GM15510 (cell line): ENCODE measurements around the gene PRXL2C.

Experiments
- POLR2A ChIP-seq: IDR thresholded peaks from 3 replicates; pipeline ENCODE4 v1.6.1; 2011; ENCODE audit warnings: borderline replicate concordance; ENCODE audit not compliant: insufficient read length; ENCODE audit errors: extremely low read depth

The PRXL2C gene

DNA sequence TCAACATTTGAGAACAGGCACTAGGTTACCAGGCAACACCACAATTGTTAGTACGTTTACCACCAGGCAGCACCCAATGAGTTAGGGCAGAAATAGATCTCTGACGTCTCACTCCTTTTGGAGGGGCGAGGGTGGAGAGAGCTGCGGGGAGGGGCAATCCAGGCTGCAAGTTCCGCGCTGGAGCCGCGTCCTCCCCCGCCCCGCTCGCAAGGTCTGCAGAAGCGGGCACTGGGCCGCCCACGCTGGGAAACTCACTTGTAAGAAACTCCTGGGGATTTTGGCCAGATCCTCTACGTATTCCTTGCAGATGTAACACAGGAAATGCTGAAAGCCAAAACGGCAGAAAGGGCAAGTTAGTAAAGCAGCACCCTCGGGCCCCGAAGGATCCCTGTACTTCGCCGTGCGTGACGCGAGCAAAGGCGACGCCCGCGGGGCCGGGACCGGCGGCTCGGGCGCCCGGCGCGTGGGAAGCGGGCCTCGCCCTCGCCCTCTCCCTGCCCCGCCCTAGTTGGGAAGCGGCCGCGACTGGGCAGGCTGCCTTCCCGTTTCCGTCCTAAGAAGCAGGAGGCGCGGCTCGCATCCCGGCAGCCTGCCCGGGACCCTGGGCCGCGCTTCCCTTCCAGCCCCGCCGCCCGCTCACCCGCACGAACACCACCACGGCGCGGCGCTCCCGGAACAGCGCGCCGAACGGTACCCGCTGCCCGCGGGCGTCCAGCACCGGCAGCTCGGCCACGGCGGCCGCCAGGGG, 493 bp downstream of the PRXL2C start:
- TF ChIP-seq POLR2A = peak; percentile 17

DNA sequence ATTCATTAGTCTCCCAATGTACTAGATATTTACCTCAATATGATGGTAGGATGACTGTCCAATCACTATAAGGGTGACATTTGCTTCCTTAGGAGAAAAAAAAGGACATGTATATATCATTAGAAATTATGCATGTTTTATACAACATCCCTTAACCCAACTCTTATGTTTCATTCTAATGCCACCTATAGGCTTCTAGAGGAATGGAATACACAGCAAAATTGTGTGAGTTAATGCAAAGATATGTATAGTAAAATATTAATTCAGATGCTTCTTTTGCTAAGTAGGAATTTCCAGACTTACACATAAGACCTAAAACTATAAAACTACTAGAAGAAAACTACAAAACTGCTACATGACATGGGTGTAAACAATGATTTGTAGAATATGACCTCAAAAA, 3.5 kb downstream of the PRXL2C start:
- TF ChIP-seq POLR2A = no peak

DNA sequence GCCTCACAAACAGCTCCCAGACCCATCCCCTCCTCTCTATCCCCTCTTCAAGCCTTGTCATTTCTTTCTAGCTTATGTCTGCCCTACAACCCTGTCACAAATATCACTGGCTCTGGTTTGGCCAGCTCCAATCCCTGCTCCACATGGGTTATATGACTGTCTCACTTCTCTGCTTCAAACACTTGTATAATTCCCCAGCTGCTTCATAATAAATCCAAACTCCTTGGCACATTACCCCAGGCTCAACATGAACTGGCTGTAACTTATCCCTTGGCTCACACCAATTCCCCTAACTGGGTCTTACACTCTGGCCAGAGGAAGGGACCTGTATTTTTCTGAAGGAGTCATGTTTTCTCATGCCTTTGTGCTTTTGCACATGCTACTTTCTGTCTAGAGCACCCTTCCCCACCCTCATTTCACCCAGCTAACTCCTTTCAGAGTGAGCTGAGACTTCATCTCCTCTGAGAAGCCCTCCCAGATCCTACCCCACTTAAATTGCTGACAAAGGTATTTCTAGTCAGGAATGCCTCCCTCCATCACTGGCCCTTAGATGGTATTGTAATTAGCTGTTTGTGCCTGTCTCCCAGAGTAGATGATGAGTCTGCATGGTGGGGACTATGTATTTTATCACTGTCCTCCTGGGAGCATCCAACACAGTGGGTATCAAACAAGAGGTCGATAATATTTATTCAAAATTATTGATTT, 5.3 kb downstream of the PRXL2C start:
- no peak for TF ChIP-seq POLR2A

DNA sequence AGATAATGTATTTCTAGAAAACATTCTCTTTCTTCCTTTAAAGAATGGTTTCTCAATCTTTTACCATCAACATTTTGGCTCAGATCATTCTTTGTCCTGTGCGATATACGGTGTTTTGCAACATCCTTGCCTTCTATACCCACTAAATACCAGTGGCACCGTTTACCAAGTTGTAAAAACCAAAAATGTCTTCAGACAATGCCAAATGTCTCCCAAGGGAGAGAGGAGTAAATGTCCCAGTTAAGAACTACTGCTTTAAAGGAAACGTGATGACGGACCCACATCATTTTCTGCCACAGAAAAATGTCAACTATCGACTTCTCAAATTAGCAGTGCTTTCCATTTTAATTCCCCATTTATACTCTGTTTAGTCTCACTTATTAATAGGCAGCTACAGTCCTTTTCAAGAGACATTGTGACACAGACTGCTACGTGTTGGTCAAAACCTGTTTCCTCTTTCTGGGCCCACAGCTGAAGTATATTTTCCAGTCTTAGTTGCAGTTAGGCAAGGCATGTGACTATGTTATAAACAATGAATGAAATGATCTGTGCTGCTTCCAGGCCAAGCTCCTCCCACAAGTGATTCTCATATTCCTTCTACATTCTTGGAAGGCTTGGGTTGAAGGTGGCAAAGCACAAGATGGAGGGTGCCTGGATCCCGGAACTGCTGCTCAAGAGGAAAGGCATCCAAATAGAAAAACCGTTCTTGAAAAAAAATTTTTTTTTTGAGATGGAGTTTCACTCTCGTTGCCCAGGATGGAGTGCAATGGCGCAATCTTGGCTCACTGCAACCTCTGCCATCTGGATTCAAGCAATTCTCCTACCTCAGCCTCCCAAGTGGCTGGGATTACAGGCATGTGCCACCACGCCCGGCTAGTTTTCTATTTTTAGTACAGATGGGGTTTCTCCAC, 8.8 kb downstream of the PRXL2C start:
- no peak for TF ChIP-seq POLR2A

DNA sequence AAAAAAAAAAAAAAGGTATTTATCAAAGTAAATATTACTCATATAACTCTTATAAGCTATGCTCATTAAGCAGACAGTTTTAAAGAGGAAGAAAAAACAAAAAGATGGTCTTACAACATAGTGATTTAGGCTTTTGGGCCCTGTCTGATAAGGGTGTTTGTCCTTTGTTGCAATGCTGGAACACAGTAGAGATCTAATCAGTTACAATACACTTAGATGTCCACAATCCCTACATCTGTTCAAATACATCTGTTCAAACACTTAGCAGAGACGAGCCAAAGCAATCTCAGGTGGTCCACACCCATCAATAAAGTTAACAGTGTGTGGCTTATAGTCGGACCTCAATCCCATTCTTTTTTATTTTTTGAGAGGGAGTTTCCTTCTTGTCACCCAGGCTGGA, 11.0 kb downstream of the PRXL2C start:
- no peak for TF ChIP-seq POLR2A

DNA sequence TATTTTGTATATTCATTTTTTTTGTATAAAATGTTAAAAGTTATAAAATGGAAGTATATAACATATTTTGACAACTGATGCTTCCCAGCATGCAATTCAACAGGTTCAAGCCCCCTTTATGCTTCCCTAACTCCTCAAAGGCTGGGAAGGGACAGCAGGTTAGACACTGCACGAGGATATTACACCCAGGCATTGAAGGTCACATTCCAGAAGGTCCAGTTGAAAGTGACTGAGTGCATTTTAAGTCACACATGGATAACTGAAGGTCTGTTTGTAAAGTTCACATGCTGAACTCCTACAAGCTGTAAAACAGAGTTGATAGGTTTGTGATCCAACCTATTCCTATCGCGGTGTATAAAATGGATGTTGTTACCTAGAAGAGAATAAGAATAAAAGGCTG, 13.6 kb downstream of the PRXL2C start:
- no peak for TF ChIP-seq POLR2A

DNA sequence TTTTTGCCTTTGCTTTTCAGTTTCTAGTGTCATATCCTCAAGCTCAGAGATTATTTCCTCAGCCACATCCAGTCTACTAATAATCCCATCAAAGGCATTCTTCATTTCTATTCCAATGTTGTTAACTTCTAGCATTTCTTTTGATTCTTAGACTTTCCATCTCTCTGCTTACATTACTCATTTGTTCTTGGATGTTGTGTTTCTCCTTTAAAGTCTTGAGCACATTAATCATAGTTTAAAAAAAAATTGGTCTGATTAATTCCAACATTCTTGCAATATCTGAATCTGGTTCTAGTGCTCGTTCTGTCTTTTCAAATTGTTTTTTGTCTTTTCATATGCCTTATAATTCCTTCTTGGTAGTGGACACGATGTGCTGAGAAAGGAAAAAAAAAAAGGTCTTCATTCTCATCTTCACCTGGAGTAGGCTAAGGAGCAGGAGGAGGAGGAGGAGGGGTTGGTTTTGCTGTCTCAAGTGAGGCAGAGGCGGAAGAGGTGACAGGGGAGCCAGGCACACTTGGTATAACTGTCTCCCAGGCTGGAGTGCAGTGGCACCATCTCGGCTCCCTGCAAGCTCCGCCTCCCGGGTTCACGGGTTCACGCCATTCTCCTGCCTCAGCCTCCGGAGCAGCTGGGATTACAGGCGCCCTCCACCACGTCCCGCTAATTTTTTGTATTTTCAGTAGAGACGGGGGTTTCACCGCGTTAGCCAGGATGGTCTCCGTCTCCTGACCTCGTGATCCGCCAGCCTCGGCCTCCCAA, 16.3 kb downstream of the PRXL2C start:
- TF ChIP-seq POLR2A = no peak

DNA sequence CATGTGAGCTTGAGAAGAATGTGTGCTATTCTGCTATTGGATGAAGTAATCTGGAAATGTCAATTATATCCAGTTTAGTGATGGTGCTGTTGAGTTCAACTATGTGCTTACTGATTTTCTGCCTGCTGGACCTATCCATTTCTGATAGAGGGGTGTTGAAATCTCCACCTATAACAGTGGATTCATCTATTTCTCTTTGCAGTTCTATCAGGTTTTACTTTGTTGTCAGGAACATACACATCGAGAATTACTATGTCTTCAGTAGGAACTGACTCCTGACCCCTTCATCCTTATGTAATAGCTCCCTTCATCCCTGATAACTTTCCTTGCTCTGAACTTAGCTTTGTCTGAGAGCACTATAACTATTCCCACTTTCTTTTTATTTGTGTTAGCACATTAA, 18.7 kb downstream of the PRXL2C start:
- TF ChIP-seq POLR2A = no peak

DNA sequence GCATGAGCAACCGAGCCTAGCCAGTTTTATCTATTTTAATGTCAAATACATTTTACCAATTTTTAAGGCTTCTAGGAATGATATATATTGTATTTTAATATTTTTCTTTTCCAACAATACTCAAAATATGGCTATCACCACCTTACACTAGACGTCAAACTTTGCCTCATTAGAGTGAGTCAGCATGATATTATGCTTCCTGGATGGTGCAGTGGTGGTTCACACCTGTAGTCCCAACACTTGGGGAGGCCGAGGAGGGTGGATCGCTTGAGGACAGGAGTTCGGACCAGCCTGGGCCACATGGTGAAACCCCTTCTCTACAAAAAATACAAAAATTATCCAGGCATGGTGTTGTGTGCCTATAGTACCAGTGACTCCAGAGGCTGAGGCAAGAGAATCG, 28.2 kb downstream of the PRXL2C start:
- TF ChIP-seq POLR2A = no peak

DNA sequence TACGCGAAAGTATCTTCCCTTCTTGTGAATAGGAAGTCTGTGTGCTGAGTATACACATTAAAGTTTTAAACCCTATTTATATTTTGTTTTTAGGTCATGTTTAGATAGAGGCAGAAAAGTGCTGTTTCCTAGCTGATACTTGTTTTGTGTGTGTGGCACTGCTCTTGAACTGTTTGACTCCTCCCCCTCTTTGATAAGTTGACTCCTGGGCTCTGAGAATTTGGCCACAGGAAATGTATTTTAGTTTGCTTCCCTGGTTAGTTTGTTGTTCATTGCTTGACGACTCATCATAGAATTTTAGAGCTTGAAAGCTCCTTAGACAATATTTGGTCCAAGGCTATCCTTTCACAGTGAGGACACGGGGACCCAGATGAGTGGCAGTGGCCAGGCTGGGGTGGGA, 33.5 kb downstream of the PRXL2C start:
- no peak for TF ChIP-seq POLR2A

DNA sequence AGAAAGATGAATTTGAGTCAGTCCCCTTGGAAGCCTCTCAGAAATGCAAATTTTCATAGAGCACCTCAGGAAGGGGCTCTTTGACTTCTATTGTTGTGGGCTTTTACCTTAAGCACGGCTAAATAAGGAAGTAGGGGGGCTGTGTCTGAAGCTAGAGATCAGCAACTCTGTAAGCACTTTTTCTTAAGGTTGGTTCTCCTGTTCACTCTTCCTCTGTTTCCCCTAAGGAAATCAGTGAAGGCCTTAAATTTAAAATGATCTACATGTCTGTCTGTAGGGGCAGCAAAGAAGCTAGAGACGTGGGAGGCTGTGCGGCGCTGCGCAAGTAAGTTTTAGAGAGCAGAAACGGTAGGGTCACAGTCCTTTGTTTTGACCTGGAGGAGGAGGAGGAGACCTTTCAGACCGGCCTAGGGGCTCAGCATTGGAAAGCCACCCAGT, 34.3 kb downstream of the PRXL2C start:
- TF ChIP-seq POLR2A = no peak

DNA sequence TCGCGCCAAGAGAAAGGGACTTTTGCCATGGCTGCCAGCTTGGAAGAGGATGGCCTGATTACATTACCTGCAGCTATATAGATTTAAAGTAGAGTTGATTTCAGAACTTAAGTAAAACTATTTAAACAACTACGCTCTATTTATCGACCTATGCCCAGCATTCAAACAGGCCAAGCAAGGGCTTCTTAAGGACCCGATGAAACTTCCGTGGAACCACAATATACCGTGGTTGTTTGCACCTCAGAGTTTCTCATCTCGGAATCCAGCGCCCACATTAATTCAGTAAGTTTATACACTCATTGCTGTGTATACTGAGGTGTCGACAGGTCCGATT, 35.0 kb downstream of the PRXL2C start:
- TF ChIP-seq POLR2A = no peak

DNA sequence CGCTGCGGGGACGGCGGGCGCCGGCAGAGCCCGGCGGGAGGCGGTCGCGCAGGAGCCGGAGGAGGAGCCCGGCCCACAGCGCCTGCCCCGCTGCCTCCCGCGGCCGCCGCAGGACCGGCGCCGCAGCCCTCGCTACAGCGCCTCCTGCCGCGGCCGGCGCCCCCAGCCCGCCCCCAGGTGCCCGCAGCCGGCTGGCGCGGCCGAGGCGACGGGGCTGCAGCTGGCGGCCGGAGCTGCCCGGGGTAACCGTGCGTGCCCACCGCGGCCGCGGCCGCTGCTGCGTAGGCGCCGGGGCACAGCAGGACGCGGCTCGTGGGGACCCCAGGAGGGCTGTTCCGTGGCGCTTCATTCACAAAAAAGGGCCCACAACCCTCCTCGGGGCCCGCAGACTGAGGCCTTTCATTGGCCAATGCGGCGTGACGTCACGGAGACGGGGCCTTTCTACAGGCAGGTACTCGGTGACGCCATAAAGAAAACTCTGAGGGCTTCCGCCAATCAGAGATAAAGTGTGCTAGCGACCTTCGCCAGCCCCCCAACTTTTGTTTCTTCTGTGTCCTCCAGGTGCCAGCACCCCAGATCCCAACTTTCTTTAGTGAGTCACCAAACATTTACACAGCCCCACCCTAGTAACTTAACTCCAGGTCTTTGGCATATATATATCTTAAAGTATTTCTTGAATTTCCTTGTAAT, 35.5 kb downstream of the PRXL2C start, which contains the start of gene CDC14B:
CDC14B (minus strand) TSS at position 353 of the 690 bp plus-strand sequence. CDS start 465 bp downstream, outside the sequence.
- no peak for TF ChIP-seq POLR2A

DNA sequence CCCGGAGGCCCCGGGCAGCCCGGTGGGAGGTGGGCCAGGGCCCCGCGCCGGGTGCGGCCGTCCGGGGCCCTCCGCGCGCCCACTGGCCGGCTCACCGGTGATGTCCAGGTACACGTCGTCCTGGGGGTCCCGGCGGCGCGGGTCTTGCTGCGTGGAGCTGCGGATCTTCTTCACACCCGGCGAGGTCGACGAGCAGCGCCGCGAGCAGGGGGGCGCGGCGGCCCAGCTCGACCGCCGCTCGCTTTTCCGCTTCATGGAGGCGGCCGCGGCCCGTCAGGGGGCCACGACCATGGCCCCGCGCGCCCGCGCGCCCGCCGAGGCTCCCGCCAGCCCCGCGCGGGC, 36.0 kb downstream of the PRXL2C start:
- no peak for TF ChIP-seq POLR2A
